Uterus (tissue), 2 donors: ENCODE measurements around the gene SCD.

Experiments used
- POLR2A ChIP-seq, 2 donors: fragments of 450-650 bp; IDR thresholded peaks; one replicate each; pipeline ENCODE4 v1.6.1; 2016; ENCODE audit warnings: antibody characterized with exemption in 2 of 2, mild to moderate bottlenecking in 1 of 2, moderate library complexity in 1 of 2
- TF ChIP-seq, protein P1 (sequence below), 4 experiments: fragments of 200-600 bp in 2 of 4; fragments of 450-650 bp in 2 of 4; sonication (generic) in 2 of 4; IDR thresholded peaks; one replicate each; pipeline ENCODE4 v1.5.1; 2016 to 2019; ENCODE audit warnings: antibody characterized with exemption in 4 of 4, mild to moderate bottlenecking in 2 of 4, moderate library complexity in 1 of 4

DNA sequence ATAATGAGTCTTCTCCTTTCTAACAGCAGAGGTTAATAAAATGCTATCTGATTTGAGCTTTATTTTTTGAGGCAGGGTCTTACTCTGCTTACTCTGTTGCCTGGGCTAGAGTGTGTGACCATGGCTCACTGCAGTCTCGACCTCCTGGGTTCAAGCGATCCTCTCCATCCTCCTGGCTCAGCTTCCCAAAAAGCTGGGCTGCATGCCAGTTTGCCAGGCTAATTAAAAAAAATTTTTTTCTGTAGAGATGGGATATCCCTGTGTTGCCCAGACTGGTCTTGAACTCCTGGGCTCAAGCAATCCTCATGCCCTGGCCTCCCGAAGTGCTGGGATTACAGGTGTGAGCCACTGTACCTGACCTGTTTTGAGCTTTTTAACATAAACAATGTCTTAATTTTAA is 56.7 kb downstream of the SCD start:
- TF ChIP-seq, protein P1, sequence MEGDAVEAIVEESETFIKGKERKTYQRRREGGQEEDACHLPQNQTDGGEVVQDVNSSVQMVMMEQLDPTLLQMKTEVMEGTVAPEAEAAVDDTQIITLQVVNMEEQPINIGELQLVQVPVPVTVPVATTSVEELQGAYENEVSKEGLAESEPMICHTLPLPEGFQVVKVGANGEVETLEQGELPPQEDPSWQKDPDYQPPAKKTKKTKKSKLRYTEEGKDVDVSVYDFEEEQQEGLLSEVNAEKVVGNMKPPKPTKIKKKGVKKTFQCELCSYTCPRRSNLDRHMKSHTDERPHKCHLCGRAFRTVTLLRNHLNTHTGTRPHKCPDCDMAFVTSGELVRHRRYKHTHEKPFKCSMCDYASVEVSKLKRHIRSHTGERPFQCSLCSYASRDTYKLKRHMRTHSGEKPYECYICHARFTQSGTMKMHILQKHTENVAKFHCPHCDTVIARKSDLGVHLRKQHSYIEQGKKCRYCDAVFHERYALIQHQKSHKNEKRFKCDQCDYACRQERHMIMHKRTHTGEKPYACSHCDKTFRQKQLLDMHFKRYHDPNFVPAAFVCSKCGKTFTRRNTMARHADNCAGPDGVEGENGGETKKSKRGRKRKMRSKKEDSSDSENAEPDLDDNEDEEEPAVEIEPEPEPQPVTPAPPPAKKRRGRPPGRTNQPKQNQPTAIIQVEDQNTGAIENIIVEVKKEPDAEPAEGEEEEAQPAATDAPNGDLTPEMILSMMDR (IDR thresholded peaks at IDR 0.05), result no peak
- no peak for TF ChIP-seq POLR2A (IDR thresholded peaks at IDR 0.05)
